KMS-11 (cell line): ENCODE results near the gene FBXO2.

ENCODE experiments used
- H2AFZ ChIP-seq: fragments of 200-600 bp; sonication (generic); 2 replicates; pipeline ENCODE4 v1.6.1; 2016; ENCODE audit warnings: antibody characterized with exemption, mixed run types, low read depth
- H3K27ac ChIP-seq: fragments of 200-600 bp; sonication (generic); 2 replicates; pipeline ENCODE4 v1.6.1; 2016; ENCODE audit warnings: mild to moderate bottlenecking, mixed run types
- H3K27me3 ChIP-seq: fragments of 200-600 bp; sonication (generic); 2 replicates; pipeline ENCODE4 v1.6.1; 2017; ENCODE audit warnings: mild to moderate bottlenecking, low read depth, mixed run types, moderate library complexity; ENCODE audit not compliant: insufficient read depth
- H3K36me3 ChIP-seq: fragments of 200-600 bp; sonication (generic); 2 replicates; pipeline ENCODE4 v1.6.1; 2017; ENCODE audit warnings: mild to moderate bottlenecking, mixed run types; ENCODE audit not compliant: insufficient read depth
- H3K4me1 ChIP-seq: fragments of 200-600 bp; sonication (generic); 2 replicates; pipeline ENCODE4 v1.6.1; 2016; ENCODE audit warnings: mild to moderate bottlenecking, low read depth, mixed run types; ENCODE audit not compliant: poor library complexity, severe bottlenecking
- H3K4me2 ChIP-seq: fragments of 200-600 bp; sonication (generic); 2 replicates; pipeline ENCODE4 v1.7.0; 2016; ENCODE audit warnings: mild to moderate bottlenecking, mixed run types
- H3K4me3 ChIP-seq: fragments of 200-600 bp; sonication (generic); IDR thresholded peaks from 2 replicates; pipeline ENCODE4 v1.6.1; 2017; ENCODE audit warnings: low read depth, low read length, mixed read lengths; ENCODE audit not compliant: insufficient read depth
- H3K79me2 ChIP-seq: fragments of 200-600 bp; sonication (generic); 2 replicates; pipeline ENCODE4 v1.6.1; 2016; ENCODE audit warnings: low read depth, mixed run types; ENCODE audit not compliant: insufficient read depth
- H3K9ac ChIP-seq: fragments of 200-600 bp; sonication (generic); 2 replicates; pipeline ENCODE4 v1.6.1; 2016; ENCODE audit warnings: mild to moderate bottlenecking, mixed run types
- H4K20me1 ChIP-seq: fragments of 200-600 bp; sonication (generic); 2 replicates; pipeline ENCODE4 v1.6.1; 2016; ENCODE audit warnings: mild to moderate bottlenecking, mixed run types; ENCODE audit not compliant: insufficient read depth
- CTCF ChIP-seq: fragments of 200-600 bp; sonication (generic); conservative IDR thresholded peaks from 2 replicates; pipeline ENCODE4 v1.6.1; 2017; ENCODE audit warnings: low read depth, mild to moderate bottlenecking, antibody characterized with exemption, low read length, moderate library complexity, mixed read lengths

Gene FBXO2

DNA sequence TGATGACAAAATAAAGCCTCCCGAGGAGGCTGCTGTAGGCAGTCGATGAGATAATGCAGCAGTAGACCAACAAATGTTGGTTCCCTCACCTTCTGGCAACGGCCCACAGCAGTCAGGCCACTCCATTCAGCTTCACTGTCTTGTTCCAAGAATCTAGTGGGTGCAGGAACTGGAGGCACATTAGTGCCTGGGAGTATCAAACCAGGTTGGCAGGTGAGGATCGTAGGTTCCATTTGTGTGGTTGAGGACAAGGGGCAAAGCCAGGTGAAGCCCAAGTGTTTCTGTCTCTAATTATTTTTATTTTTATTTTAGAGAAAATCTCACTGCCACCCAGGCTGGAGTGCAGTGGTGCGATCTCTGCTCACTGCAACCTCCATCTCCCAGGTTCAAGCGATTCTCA, 13.3 kb downstream of the FBXO2 start:
- TF ChIP-seq CTCF = no peak
- H3K9ac ChIP-seq = no peak overlapping the region
- no peak overlapping the region for H3K27ac ChIP-seq
- H3K27me3 ChIP-seq = peaks cover 38% of the 10 kb centered on the region
- H3K4me2 ChIP-seq = no peak overlapping the region
- H2AFZ ChIP-seq = no peak overlapping the region
- H3K4me3 ChIP-seq = no peak overlapping the region
- H4K20me1 ChIP-seq = no peaks in the 10 kb centered on the region
- H3K4me1 ChIP-seq = no peaks in the 10 kb centered on the region
- H3K36me3 ChIP-seq = no peaks in the 10 kb centered on the region
- no peaks in the 10 kb centered on the region for H3K79me2 ChIP-seq

DNA sequence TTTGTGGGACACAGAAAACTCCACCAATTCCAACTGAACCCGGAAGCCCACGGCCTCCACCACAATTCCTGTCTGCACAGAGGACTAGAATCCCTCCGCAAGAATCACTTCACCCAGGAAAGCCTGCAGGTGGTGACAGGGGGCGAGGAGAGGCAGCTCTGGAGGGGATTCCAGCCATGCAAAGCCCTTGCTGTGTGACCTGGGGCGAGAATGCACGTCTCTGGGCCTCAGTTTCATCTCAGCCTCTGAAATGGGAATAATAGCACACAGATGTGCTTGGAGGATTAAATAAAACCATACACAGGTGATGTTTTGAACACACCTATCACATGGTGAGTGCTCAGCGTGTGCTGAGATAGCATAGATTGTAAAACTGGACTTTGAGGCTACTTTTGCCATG, 14.1 kb downstream of the FBXO2 start:
- Histone ChIP-seq H3K27ac (no peak overlapping the region), H3K36me3 (no peaks in the 10 kb centered on the region), H3K4me1 (no peaks in the 10 kb centered on the region), H3K79me2 (no peaks in the 10 kb centered on the region), H3K4me3 (no peak overlapping the region), H3K9ac (no peak overlapping the region), H3K27me3 (peaks cover 38% of the 10 kb centered on the region), H4K20me1 (no peaks in the 10 kb centered on the region), H3K4me2 (no peak overlapping the region), H2AFZ (no peak overlapping the region)
- no peak for TF ChIP-seq CTCF

DNA sequence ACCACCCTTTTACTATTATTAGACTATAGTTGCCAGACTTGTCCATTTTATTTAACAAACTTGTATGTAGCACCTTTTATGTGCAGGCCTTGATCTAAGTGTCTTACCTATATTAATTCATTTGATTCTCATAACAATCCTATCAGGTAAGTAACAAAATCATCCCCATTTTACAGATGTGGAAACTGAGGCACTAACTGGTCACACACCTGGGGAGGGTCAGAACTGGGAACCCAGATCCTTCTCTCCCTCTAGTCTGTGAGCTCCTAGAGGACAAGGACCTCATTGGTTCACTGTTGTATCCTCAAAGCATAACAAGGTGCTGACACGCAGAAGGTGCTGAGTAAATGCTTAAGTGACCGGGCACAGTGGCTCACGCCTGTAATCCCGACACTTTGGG, 14.9 kb downstream of the FBXO2 start:
- Histone ChIP-seq H3K4me3 (no peak overlapping the region), H4K20me1 (no peaks in the 10 kb centered on the region), H3K27ac (no peak overlapping the region), H3K4me2 (no peak overlapping the region), H3K4me1 (no peaks in the 10 kb centered on the region), H3K79me2 (no peaks in the 10 kb centered on the region), H2AFZ (no peak overlapping the region), H3K27me3 (peaks cover 45% of the 10 kb centered on the region), H3K36me3 (no peaks in the 10 kb centered on the region), H3K9ac (no peak overlapping the region)
- no peak for TF ChIP-seq CTCF

DNA sequence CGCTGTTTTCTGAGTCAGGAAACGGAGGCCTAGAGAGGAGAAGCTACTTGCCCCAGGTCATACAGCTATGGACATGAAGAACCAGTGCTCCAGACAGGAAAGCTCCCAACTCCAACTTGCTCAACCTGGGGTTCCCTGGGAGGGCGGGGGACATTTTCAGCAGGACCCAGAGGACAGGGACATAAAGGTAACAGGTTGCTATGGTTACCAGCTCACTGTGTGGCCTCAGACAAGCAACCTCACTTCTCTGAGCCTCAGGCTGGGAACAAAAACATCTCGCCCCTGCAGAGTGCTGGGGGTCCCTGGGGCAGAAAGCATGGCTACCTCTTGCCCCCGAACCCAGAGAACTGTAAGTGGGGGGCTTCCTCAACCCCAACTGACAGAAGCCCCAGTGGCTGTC, 16.1 kb downstream of the FBXO2 start:
- H3K4me3 ChIP-seq = no peak overlapping the region
- H3K79me2 ChIP-seq = no peaks in the 10 kb centered on the region
- H2AFZ ChIP-seq = no peak overlapping the region
- H3K36me3 ChIP-seq = no peaks in the 10 kb centered on the region
- no peak for TF ChIP-seq CTCF
- H3K4me1 ChIP-seq = no peaks in the 10 kb centered on the region
- H3K9ac ChIP-seq = no peak overlapping the region
- H3K27ac ChIP-seq = no peak overlapping the region
- H4K20me1 ChIP-seq = no peaks in the 10 kb centered on the region
- H3K4me2 ChIP-seq = no peak overlapping the region
- H3K27me3 ChIP-seq = peaks cover 58% of the 10 kb centered on the region
